Measurements from ENCODE around the gene SOS2.

GRCh38 chr14:50095895-50096294 is 135.5 kb downstream of the SOS2 start:
- TF ChIP-seq, protein P1, sequence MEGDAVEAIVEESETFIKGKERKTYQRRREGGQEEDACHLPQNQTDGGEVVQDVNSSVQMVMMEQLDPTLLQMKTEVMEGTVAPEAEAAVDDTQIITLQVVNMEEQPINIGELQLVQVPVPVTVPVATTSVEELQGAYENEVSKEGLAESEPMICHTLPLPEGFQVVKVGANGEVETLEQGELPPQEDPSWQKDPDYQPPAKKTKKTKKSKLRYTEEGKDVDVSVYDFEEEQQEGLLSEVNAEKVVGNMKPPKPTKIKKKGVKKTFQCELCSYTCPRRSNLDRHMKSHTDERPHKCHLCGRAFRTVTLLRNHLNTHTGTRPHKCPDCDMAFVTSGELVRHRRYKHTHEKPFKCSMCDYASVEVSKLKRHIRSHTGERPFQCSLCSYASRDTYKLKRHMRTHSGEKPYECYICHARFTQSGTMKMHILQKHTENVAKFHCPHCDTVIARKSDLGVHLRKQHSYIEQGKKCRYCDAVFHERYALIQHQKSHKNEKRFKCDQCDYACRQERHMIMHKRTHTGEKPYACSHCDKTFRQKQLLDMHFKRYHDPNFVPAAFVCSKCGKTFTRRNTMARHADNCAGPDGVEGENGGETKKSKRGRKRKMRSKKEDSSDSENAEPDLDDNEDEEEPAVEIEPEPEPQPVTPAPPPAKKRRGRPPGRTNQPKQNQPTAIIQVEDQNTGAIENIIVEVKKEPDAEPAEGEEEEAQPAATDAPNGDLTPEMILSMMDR (optimal IDR thresholded peaks at IDR 0.05 in 1 of 3, IDR thresholded peaks at IDR 0.05 in 1 of 3, conservative IDR thresholded peaks at IDR 0.05 in 1 of 3; ENCODE audit: extremely low read depth in 1 of 3, insufficient read depth in 2 of 3, low read length in 3 of 3), result no peak
- no peak for TF ChIP-seq EZH2 (IDR thresholded peaks at IDR 0.05; ENCODE audit: low read length)

Data from keratinocyte (primary cell).